Stomach (tissue), 4 donors: Measurements from ENCODE around the gene SEZ6L.

ENCODE experiments used
- CTCF ChIP-seq, 7 experiments: fragments of 450-650 bp in 4 of 7; fragments of 200-600 bp in 3 of 7; sonication (generic) in 3 of 7; IDR thresholded peaks; one replicate each; pipeline ENCODE4 v1.5.1; 2016 to 2019; ENCODE audit warnings: antibody characterized with exemption in 7 of 7, control low read depth in 2 of 7, mild to moderate bottlenecking in 1 of 7
- POLR2A ChIP-seq, 4 donors: fragments of 450-650 bp; IDR thresholded peaks; one replicate each; pipeline ENCODE4 v1.6.1; 2016; ENCODE audit warnings: antibody characterized with exemption in 4 of 4, control low read depth in 2 of 4, mild to moderate bottlenecking in 1 of 4, moderate library complexity in 1 of 4
- POLR2AphosphoS5 ChIP-seq, 3 donors: sonication (generic); formaldehyde crosslinking; IDR thresholded peaks; one replicate each; pipeline ENCODE4 v1.6.1; 2016; ENCODE audit warnings: antibody characterized with exemption in 3 of 3

GRCh38 chr22:26210334-26210733 is 41.1 kb downstream of the SEZ6L start:
- TF ChIP-seq POLR2AphosphoS5 (IDR thresholded peaks at IDR 0.05), result no peak
- TF ChIP-seq CTCF (IDR thresholded peaks at IDR 0.05), result no peak
- TF ChIP-seq POLR2A (IDR thresholded peaks at IDR 0.05), result no peak
